Measurements from ENCODE around the gene HMGN3.

Gene HMGN3

GRCh38 chr6:79188107-79188506, 46.4 kb downstream of the HMGN3 start:
- in situ Hi-C loops (cut with MboI; ENCODE audit: low sequenced_read_pairs), result no loop called here

- in situ Hi-C loops (cut with MboI; ENCODE audit: low sequenced_read_pairs), result no loop called here
Observed at GRCh38 chr6:79186564-79186963, 47.9 kb downstream of the HMGN3 start.

GRCh38 chr6:79184641-79185040, 49.8 kb downstream of the HMGN3 start:
- in situ Hi-C loops (cut with MboI; ENCODE audit: low sequenced_read_pairs), result no loop called here

- in situ Hi-C loops (cut with MboI; ENCODE audit: low sequenced_read_pairs), result no loop called here
Observed at GRCh38 chr6:79184086-79184485, 50.4 kb downstream of the HMGN3 start.

- in situ Hi-C loops (cut with MboI; ENCODE audit: low sequenced_read_pairs), result no loop called here
Observed at GRCh38 chr6:79180052-79180451, 54.4 kb downstream of the HMGN3 start.

- in situ Hi-C loops (cut with MboI; ENCODE audit: low sequenced_read_pairs), result no loop called here
Observed at GRCh38 chr6:79173378-79173777, 61.1 kb downstream of the HMGN3 start.

GRCh38 chr6:79170959-79171358, 63.5 kb downstream of the HMGN3 start:
- in situ Hi-C loops (cut with MboI; ENCODE audit: low sequenced_read_pairs), result no loop called here

- in situ Hi-C loops (cut with MboI; ENCODE audit: low sequenced_read_pairs), result no loop called here
Observed at GRCh38 chr6:79170431-79170830, 64.1 kb downstream of the HMGN3 start.

GRCh38 chr6:79168695-79168980, 65.8 kb downstream of the HMGN3 start:
- in situ Hi-C loops (cut with MboI; ENCODE audit: low sequenced_read_pairs), result no loop called here

GRCh38 chr6:79167931-79168694, 66.4 kb downstream of the HMGN3 start:
- in situ Hi-C loops (cut with MboI; ENCODE audit: low sequenced_read_pairs), result no loop called here

GRCh38 chr6:79159846-79160245, 74.6 kb downstream of the HMGN3 start:
- in situ Hi-C loops (cut with MboI; ENCODE audit: low sequenced_read_pairs), result no loop called here

- in situ Hi-C loops (cut with MboI; ENCODE audit: low sequenced_read_pairs), result no loop called here
Observed at GRCh38 chr6:79158856-79159516, 75.5 kb downstream of the HMGN3 start.

- in situ Hi-C loops (cut with MboI; ENCODE audit: low sequenced_read_pairs), result no loop called here
Observed at GRCh38 chr6:79157961-79158644, 76.4 kb downstream of the HMGN3 start.

- in situ Hi-C loops (cut with MboI; ENCODE audit: low sequenced_read_pairs), result no loop called here
Observed at GRCh38 chr6:79152269-79152737, 82.2 kb downstream of the HMGN3 start.

All from HL-60/S4 treated with phorbol 12-myristate 13-acetate at 8.2 ng/mL for 4 days and 3 days (cell line).